WTC11 (cell line): Measurements from ENCODE around the gene CILP2. TPM values are rescaled to one million over a fixed set of nuclear protein-coding genes. Genes with fewer than 3 reads are reported as not detected.

Experiments
- ATAC-seq: fragments of 200-7000 bp; cut with Tn5 transposase; 2 replicates; pipeline ENCODE4 v1.10.0; 2021; ENCODE audit warnings: mild to moderate bottlenecking, moderate library complexity
- CTCF ChIA-PET: fragments of 300-600 bp; sonication (Branson Sonifier 250); formaldehyde crosslinking; loops from one replicate; lab custom pipeline; 2021; ENCODE audit warnings: antibody characterized with exemption; lab: Charles Lee
- POLR2A ChIA-PET: fragments of 350-600 bp; sonication (Branson Sonifier 250); formaldehyde crosslinking; loops from one replicate; lab custom pipeline; 2021; ENCODE audit warnings: antibody characterized with exemption; lab: Charles Lee
- DNase-seq: peaks from one replicate; pipeline ENCODE4 v3.0.0; 2021; ENCODE audit warnings: low spot score
- H3K27ac Mint-ChIP-seq: 2 replicates; pipeline ENCODE4 v1.8.0; 2021; ENCODE audit warnings: mixed read lengths
- H3K27me3 Mint-ChIP-seq: 2 replicates; pipeline ENCODE4 v1.8.0; 2021; ENCODE audit warnings: low read depth, mild to moderate bottlenecking, moderate library complexity, mixed read lengths
- H3K36me3 Mint-ChIP-seq: 2 replicates; pipeline ENCODE4 v1.8.0; 2021; ENCODE audit warnings: mixed read lengths
- H3K4me1 Mint-ChIP-seq: 2 replicates; pipeline ENCODE4 v1.8.0; 2022; ENCODE audit warnings: mixed read lengths
- H3K4me3 Mint-ChIP-seq: 2 replicates; pipeline ENCODE4 v1.8.0; 2021; ENCODE audit warnings: mild to moderate bottlenecking, moderate library complexity, mixed read lengths
- H3K9me3 Mint-ChIP-seq: 2 replicates; pipeline ENCODE4 v1.8.0; 2021; ENCODE audit warnings: mixed read lengths
- CBFB ChIP-seq: sonication (generic); formaldehyde crosslinking; IDR thresholded peaks from 2 replicates; pipeline ENCODE4 v1.8.1; 2022; ENCODE audit warnings: mild to moderate bottlenecking, low read depth, missing genetic modification reagents
- CREM ChIP-seq: sonication (generic); formaldehyde crosslinking; IDR thresholded peaks from 2 replicates; pipeline ENCODE4 v1.8.1; 2022; ENCODE audit warnings: mild to moderate bottlenecking, missing genetic modification reagents, moderate library complexity
- ESRRA ChIP-seq: sonication (generic); formaldehyde crosslinking; IDR thresholded peaks from 2 replicates; pipeline ENCODE4 v1.8.1; 2022; ENCODE audit warnings: mild to moderate bottlenecking, missing genetic modification reagents, borderline replicate concordance
- GRHL2 ChIP-seq: fragments of 250-450 bp; sonication (Bioruptor Pico); IDR thresholded peaks from 2 replicates; pipeline ENCODE4 v1.8.0; 2022; ENCODE audit warnings: mild to moderate bottlenecking, moderate library complexity; ENCODE audit not compliant: insufficient replicate concordance, severe bottlenecking
- IRF2 ChIP-seq: sonication (generic); formaldehyde crosslinking; IDR thresholded peaks from 2 replicates; pipeline ENCODE4 v1.8.0; 2022; ENCODE audit warnings: low read depth, missing genetic modification reagents, borderline replicate concordance
- JUN ChIP-seq: sonication (generic); formaldehyde crosslinking; IDR thresholded peaks from 2 replicates; pipeline ENCODE4 v1.8.0; 2023; ENCODE audit warnings: mild to moderate bottlenecking, missing genetic modification reagents
- NFYB ChIP-seq: sonication (generic); formaldehyde crosslinking; conservative IDR thresholded peaks from 2 replicates; pipeline ENCODE4 v1.8.0; 2022; ENCODE audit warnings: low read depth, missing genetic modification reagents
- PRRX2 ChIP-seq: fragments of 250-450 bp; sonication (Bioruptor Pico); IDR thresholded peaks from 2 replicates; pipeline ENCODE4 v1.8.0; 2021; ENCODE audit warnings: mild to moderate bottlenecking
- RORB ChIP-seq: fragments of 250-450 bp; sonication (Bioruptor Pico); IDR thresholded peaks from 2 replicates; pipeline ENCODE4 v1.9.0; 2021; ENCODE audit warnings: mild to moderate bottlenecking
- SMAD3 ChIP-seq: sonication (generic); formaldehyde crosslinking; IDR thresholded peaks from 2 replicates; pipeline ENCODE4 v1.8.0; 2022; ENCODE audit warnings: missing genetic modification reagents, mild to moderate bottlenecking, borderline replicate concordance
- TCF7 ChIP-seq: sonication (generic); formaldehyde crosslinking; IDR thresholded peaks from 2 replicates; pipeline ENCODE4 v1.8.0; 2022; ENCODE audit warnings: mild to moderate bottlenecking, low read depth, missing genetic modification reagents, moderate library complexity
- TEAD4 ChIP-seq: sonication (generic); formaldehyde crosslinking; IDR thresholded peaks from 2 replicates; pipeline ENCODE4 v1.8.0; 2022; ENCODE audit warnings: mild to moderate bottlenecking, missing genetic modification reagents
- TP53 ChIP-seq: sonication (generic); formaldehyde crosslinking; IDR thresholded peaks from 2 replicates; pipeline ENCODE4 v1.8.1; 2023; ENCODE audit warnings: mild to moderate bottlenecking, missing genetic modification reagents
- ZNF121 ChIP-seq: sonication (generic); formaldehyde crosslinking; IDR thresholded peaks from 2 replicates; pipeline ENCODE4 v1.8.0; 2023; ENCODE audit warnings: missing genetic modification reagents
- ZNF138 ChIP-seq: sonication (generic); formaldehyde crosslinking; conservative IDR thresholded peaks from 2 replicates; pipeline ENCODE4 v1.8.1; 2022; ENCODE audit warnings: mild to moderate bottlenecking, moderate library complexity, missing genetic modification reagents
- ZNF219 ChIP-seq: sonication (generic); formaldehyde crosslinking; IDR thresholded peaks from 2 replicates; pipeline ENCODE4 v1.8.0; 2023; ENCODE audit warnings: missing genetic modification reagents, mild to moderate bottlenecking, borderline replicate concordance
- ZNF232 ChIP-seq: sonication (generic); formaldehyde crosslinking; IDR thresholded peaks from 2 replicates; pipeline ENCODE4 v1.8.0; 2022; ENCODE audit warnings: mild to moderate bottlenecking, missing genetic modification reagents
- ZNF263 ChIP-seq: sonication (generic); formaldehyde crosslinking; IDR thresholded peaks from 2 replicates; pipeline ENCODE4 v1.8.1; 2022; ENCODE audit warnings: low read depth, mild to moderate bottlenecking, moderate library complexity, missing genetic modification reagents
- ZNF671 ChIP-seq: fragments of 250-450 bp; sonication (Bioruptor Pico); IDR thresholded peaks from 2 replicates; pipeline ENCODE4 v1.8.0; 2021; ENCODE audit warnings: mild to moderate bottlenecking
- total RNA-seq: library from RNA; stranded (reverse); gene quantifications from 3 replicates; pipeline ENCODE4 v1.2.3, GENCODE V29; 2021
- TF ChIP-seq, protein P1 (sequence below): sonication (generic); formaldehyde crosslinking; IDR thresholded peaks from 2 replicates; pipeline ENCODE4 v1.8.0; 2023; ENCODE audit warnings: missing genetic modification reagents
- TF ChIP-seq, protein P2 (sequence below): sonication (generic); formaldehyde crosslinking; IDR thresholded peaks from 2 replicates; pipeline ENCODE4 v1.8.1; 2022; ENCODE audit warnings: low read depth, missing genetic modification reagents, borderline replicate concordance

The CILP2 gene
- total RNA-seq, 1 experiment from 2014 or later: 7.9 TPM

DNA sequence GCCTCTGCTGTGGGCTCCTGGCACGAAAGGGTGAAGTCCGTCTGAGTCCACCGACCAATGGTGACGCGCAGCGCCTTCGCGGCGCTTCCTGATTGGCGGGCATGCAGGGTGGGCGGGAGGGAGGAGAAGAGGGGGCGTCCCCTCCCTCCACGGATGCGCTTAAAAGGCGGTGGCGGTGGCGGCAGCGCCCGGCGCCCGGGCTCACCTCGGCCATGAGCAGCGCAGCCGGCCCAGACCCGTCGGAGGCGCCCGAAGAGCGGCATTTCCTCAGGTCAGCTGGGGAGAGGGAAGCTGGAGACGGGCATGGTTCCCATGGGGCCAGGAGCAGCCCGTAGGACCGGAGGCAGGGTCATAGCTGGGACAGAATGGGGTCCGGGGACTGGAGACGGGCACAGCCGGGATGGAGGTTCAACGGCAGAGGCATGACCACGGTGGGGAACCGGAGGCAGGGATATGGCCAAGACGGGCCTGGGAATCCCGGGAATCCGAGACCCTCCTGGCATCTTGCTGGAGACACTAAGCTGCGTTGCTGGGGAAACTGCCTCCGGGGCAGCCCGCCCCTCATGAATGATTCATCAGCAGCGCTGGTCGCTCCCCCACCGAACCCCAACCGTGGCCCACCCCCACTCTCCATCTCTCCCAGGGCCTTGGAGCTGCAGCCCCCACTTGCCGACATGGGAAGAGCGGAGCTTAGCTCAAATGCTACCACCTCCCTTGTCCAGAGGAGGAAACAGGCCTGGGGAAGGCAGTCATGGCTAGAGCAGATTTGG, 9.2 kb upstream of the CILP2 start, which contains the start of gene YJEFN3:
Gene YJEFN3, plus strand, starts transcription at position 191 of the 770 bp plus-strand sequence. Its CDS starts 22 bp downstream, at position 213.
- DNase-seq (peak; percentile 79), ATAC-seq (peak; percentile 62)
- Mint-ChIP-seq H3K4me1 (peaks cover 16% of the 10 kb centered on the region), H3K27me3 (no peaks in the 10 kb centered on the region; the same call in 1 of the 2 replicates), H3K9me3 (no peaks in the 10 kb centered on the region), H3K27ac (0 out of 2 replicates have a peak within 1 kb of the TSS, but pooled peaks have one; percentile 57), H3K36me3 (peaks cover 5% of the 10 kb centered on the region; the same call in 1 of the 2 replicates), H3K4me3 (peak within 1 kb of the TSS; percentile 25; the same call in 1 of the 2 replicates)
- POLR2A ChIA-PET: interaction anchor here (0.6 to 1.2 kb wide), 3 partner anchors 22 to 162 kb away, joined by 3 to 5 read pairs (median 3); no protein-coding TSS in a partner anchor
- CTCF ChIA-PET: interaction anchor here (0.5 to 14.4 kb wide), 6 partner anchors 12 to 354 kb away, joined by 3 to 408 read pairs (median 4); partner anchors contain the start of gene GMIP
- TF ChIP-seq NFYB (CRISPR knock-in tag): peak; percentile 69
- TF ChIP-seq TEAD4 (CRISPR knock-in tag): no peak
- TF ChIP-seq ZNF232 (CRISPR knock-in tag): no peak
- no peak for TF ChIP-seq SMAD3 (CRISPR knock-in tag)
- no peak for TF ChIP-seq ZNF219
- TF ChIP-seq ZNF138: no peak

DNA sequence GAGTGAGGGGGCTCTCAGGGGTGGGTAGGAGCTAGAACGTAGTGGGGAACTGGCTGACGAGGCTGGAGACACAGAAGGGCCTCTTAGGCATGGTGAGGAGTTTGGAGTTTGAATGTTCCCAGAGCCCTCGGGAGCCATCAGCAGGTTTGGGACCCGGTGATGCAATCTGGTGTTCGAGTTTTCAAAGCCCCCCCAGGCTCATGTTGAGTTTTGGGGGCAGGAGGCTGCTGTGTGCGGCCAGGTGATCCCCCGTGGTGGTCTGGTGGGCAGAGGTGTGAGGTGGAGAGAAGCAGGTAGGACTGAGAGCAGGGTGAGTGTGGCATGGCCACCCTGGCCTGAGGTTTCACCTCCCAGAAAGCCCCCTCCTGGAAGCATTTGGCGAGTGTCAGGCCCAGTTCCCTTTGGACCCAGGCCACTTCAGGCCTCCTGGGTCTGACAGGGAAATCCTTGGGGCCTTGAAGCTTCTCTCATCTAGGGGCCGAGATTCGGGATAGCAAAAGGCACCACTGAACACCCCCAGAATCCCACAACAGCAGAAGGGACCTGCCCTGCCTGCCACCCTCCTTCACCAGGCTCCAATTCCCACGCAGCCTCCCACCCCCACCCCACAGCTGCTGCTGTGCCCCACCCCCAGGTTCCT, 8.2 kb upstream of the CILP2 start:
- Mint-ChIP-seq H3K9me3 (no peaks in the 10 kb centered on the region), H3K36me3 (peaks cover 3% of the 10 kb centered on the region; the same call in 1 of the 2 replicates), H3K4me1 (peaks cover 21% of the 10 kb centered on the region), H3K27ac (no peak overlapping the region), H3K4me3 (no peak overlapping the region), H3K27me3 (no peaks in the 10 kb centered on the region; the same call in 1 of the 2 replicates)
- POLR2A ChIA-PET: no interaction called here
- no peak for TF ChIP-seq IRF2 (CRISPR knock-in tag)
- TF ChIP-seq GRHL2 (CRISPR knock-in tag): no peak
- TF ChIP-seq ZNF263 (CRISPR knock-in tag): no peak
- TF ChIP-seq ZNF671: no peak
- no peak for TF ChIP-seq CREM (CRISPR knock-in tag)
- TF ChIP-seq, protein P1, sequence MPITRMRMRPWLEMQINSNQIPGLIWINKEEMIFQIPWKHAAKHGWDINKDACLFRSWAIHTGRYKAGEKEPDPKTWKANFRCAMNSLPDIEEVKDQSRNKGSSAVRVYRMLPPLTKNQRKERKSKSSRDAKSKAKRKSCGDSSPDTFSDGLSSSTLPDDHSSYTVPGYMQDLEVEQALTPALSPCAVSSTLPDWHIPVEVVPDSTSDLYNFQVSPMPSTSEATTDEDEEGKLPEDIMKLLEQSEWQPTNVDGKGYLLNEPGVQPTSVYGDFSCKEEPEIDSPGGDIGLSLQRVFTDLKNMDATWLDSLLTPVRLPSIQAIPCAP (CRISPR knock-in tag): no peak
- no peak for TF ChIP-seq TCF7 (CRISPR knock-in tag)
- TF ChIP-seq TP53 (CRISPR knock-in tag): no peak
- TF ChIP-seq, protein P2, sequence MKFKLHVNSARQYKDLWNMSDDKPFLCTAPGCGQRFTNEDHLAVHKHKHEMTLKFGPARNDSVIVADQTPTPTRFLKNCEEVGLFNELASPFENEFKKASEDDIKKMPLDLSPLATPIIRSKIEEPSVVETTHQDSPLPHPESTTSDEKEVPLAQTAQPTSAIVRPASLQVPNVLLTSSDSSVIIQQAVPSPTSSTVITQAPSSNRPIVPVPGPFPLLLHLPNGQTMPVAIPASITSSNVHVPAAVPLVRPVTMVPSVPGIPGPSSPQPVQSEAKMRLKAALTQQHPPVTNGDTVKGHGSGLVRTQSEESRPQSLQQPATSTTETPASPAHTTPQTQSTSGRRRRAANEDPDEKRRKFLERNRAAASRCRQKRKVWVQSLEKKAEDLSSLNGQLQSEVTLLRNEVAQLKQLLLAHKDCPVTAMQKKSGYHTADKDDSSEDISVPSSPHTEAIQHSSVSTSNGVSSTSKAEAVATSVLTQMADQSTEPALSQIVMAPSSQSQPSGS (CRISPR knock-in tag): no peak
- TF ChIP-seq ZNF121 (CRISPR knock-in tag): no peak
- no peak for TF ChIP-seq CBFB (CRISPR knock-in tag)
- no peak for TF ChIP-seq PRRX2 (CRISPR knock-in tag)
- no peak for TF ChIP-seq ESRRA (CRISPR knock-in tag)
- TF ChIP-seq JUN (CRISPR knock-in tag): no peak
- no peak for TF ChIP-seq ZNF138
- TF ChIP-seq RORB (CRISPR knock-in tag): no peak
- ATAC-seq: no peak
- CTCF ChIA-PET: interaction anchor here (0.5 to 14.4 kb wide), 7 partner anchors 11 to 168 kb away, joined by 3 to 408 read pairs (median 9); partner anchors contain the start of gene GMIP
- no peak for DNase-seq
